GM18502 (cell line): ENCODE results near the gene TSPAN5.

ENCODE experiments used
- ATAC-seq: cut with Tn5 transposase; IDR thresholded peaks from one replicate; pipeline ENCODE4 v1.9.1; 2021; ENCODE audit warnings: mild to moderate bottlenecking; ENCODE audit not compliant: unreplicated experiment, poor library complexity

TSPAN5 gene

DNA sequence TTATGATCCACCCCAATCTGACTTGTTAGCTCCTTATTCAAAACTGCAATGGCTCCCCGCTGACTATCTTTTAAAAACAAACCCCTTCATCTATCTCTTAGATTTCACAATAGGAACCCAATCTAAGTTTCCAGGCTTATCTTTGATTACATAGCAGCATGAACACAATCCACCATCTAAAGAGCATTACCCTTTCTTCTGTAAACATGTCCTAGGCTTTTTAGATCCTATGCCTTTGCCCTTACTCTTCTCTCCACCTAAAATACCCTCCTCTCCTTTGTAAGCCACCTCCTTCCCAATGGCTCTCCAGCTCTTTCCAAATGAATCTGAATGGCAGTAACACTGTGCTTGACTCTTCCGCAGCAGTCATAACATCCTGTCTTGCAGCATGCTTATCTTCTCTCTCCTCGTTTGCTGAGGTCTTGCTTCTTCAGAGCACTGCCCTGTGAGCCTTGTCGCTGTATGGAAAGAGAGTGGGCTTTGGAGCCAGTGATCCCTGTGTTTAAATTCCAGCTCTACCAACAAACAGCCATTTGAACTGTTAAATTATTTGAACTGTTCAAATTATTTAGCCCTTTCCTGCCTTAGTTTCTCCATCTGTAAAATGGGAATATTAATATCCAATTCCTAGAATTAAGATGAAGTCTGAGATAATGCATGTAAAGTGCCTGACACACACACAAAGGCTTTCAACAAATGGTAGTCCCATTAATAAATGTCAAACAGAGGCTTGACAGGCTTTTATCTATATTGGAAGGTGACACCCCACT, 16.2 kb upstream of the TSPAN5 start:
- no peak for ATAC-seq

DNA sequence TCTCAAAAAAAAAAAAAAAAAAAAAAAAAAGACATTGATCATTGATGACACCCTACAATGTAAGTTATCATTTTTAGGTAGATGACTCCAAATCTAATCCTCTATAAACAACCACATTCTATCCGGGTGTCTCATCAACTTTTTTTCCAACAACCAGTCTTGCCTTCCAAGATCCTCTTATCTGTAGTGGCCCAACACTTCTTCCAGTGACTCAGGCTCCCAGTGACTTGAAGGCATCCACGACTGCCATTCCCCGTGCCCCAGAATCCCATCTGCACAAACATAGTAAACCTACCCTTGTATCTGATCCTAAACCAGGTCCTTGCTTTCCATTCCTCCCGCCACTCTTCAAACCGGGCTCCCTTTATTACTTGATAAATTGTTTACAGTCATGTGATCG, 15.6 kb upstream of the TSPAN5 start:
- no peak for ATAC-seq

DNA sequence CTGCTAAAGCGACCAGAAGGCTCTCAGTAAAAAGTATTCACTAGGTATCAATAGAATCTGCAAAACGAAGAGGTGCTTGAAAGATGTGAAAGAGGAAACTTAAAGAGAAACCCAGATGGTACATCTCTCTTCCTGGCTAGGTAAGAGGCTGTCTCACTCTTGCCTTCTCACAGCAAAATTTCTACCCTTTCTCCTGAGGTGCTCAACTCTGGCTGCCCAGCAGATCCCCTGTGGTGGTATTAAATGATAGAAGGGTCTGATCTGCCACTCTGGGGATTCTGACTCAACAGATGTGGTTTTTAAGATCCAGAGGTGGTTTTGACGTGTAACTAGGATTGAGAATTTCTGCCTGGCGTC, 14.9 kb upstream of the TSPAN5 start:
- ATAC-seq = peak; percentile 56

DNA sequence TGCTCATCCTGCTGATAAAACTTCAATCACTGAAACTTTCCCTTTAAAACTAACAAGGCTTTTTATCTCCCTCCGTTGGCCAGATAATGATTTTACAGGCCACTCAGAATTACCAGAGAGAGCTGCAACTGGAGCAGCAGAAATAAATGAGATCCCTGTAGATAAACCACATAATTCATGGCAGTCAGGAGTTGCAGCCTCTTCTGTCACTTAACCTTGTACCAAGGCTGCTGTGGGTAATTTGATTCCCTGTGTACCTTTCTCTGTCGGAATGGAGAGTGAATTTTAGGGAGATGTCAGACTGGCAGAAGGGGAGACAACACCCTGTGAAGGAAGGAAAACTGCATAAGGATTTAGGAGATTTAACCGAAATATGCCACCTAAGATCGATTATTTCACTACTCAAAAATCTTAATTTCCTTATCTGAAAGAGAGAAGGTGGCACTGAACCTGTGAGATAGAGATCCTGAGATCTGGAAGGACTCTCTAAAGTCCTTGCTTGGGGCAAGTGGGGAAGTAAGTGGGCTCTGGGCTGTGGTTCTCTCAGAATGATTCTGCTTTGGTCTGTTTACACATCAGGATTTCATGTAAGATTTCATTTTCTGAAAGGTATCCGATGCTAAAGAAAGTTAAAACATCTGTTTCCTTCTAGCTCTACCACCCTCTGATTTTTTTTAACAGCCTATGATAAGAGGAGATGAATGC, 14.3 kb upstream of the TSPAN5 start:
- ATAC-seq = peak; percentile 35

DNA sequence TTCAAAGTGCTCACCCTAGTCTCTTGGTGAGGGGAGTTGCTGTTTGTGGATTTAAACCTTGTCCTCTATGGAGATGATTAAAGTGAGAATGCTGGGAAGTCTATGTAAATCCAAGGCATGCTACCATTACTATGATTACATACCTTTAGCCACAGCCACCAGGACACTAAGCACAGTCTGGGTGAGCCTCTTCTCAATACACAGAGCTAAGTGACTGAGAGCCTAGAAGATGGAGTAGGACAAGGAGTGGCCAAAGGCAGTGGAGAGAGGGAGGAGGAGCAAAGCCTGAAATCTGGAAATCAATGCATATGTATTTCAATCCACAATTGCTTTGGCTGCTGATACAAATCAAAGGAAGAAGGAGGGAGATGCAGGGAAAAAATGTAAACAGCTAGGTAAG, 12.7 kb upstream of the TSPAN5 start:
- no peak for ATAC-seq

DNA sequence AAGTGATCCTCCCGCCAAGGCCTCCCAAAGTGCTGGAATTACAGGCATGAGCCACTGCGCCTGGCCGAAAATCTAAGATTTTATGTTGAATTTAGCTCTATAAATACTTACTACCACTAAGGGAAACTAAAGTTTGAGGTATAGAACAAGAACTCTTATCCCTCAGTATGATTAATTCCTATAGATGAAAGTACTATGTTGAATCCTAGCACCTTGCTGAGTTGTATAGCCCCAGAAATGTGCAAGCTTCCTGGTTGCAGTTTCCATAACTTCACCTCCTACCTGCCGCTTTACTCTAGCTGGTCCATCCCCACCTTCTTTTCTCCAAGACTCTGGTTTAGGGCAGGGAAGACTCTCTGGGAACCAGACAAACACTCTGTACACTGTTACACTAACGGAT, 11.8 kb upstream of the TSPAN5 start:
- no peak for ATAC-seq

DNA sequence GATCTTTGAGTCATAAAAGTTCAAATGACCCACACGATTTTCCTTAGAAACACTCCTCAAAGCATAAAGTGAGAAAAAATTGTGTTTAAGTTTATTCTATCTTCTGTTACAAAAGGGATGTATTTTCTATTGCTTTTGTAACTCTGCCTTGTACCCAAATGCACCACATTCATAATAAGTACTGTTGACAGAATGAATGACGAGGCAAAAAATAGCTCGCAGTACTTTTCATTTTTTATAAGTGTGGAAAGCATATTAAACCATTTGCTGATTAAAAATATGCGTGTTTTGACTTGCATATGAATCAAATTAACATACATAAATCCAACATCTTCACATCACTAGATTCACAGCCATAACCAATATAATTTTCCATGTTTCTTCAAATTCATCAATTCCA, 11.2 kb upstream of the TSPAN5 start:
- ATAC-seq = no peak

DNA sequence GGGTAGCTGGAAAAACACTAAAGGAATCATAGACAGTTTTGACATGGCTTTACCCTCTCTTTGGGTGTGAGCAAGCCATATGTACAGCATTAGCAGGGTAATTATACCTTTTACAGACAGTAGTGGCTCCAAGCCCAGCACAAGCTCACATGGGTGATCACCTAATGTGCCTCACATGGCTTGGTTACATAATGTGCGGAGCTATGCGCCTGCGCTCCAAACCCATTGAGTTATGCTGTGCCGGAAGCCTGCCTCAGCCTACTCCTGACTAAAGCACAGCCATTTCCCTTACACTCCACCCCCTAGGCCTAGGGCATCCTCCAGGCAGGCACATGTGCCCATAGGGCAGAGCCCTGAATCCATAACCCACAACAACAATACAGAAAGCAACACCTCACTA, 6.5 kb upstream of the TSPAN5 start:
- no peak for ATAC-seq

DNA sequence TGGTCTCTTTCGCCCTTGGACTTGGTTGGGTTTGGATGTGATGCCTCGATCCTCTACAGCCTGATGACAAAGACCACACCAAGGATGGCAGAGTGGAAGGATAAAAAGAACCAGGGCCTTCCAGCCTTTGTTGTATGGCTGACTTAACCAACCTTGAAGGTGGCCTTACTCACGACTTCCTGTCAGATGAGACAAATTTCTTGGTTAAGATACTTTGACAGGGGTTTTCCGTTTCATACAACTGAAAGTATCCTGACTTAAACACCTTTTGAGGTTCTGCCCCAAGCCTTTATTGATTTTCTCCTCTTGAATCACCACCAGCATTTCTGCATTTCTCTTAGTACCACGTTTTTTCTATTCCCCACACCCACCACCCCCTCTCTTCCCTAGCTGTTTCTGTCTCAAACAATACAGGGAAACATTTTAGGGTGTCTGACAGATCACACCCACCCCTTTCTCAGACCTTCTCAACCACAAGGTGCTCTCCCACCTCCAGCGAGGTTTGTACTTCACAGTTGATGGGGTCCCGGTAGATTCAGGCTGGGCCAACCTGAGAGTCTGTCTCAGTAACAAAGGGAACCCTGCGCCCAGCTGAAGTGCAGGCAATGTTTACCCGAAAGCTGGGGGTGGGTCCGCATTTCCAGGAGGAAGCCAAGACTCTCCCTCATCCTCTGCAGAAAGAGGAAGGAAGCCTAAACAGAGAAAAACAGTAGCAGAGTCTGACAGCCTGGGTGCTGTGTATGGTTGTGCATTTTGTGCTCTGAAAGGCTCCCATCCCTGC, 5.0 kb upstream of the TSPAN5 start:
- peak; percentile 78 for ATAC-seq

DNA sequence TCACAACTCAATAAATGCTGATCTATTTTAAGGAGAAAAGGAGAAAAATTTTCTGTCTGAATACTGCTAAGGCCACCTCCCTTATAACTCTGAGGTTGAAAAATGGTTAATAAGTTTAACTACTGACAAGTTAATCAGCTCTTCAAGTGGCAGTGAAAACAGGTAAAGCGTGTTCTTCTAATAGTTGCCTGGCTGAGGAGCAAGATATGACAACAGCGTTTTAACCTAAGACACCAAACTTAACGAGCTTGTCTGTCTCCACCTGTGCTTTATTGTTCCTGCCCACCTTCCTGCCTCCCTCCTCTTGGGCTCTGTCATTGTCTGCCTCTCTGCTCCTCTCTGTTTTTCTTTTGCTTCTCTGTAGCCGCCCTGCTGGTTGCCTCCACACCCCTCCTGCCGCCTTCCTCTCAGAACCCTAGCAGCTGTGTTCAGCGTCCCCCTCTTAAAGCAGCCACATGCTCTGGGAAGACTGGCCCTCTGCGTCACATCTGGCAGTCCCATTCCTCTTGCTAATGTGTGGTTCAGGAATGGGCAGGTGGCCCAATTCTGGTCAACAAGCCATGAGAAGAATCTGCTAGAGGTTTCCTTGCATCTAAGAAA, 4.3 kb upstream of the TSPAN5 start:
- peak; percentile 19 for ATAC-seq

DNA sequence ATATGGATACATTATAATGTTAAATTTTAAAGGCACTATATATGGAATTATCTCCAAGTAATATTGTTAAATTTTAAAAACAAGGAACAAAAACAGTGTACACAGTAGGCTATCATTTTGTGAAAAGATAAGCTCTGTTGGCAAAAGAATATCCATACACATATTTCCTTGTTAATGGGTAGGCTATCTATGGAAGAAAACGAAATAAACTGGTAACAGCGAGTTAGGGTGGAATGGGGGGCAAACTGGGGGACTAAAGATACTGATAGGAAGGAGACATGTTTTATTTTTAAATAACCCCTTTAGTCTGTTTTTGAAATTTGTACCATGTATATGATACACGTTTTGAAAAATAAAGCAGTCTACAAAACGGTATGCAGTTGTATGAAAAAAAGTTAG, 3.6 kb upstream of the TSPAN5 start:
- ATAC-seq = no peak

DNA sequence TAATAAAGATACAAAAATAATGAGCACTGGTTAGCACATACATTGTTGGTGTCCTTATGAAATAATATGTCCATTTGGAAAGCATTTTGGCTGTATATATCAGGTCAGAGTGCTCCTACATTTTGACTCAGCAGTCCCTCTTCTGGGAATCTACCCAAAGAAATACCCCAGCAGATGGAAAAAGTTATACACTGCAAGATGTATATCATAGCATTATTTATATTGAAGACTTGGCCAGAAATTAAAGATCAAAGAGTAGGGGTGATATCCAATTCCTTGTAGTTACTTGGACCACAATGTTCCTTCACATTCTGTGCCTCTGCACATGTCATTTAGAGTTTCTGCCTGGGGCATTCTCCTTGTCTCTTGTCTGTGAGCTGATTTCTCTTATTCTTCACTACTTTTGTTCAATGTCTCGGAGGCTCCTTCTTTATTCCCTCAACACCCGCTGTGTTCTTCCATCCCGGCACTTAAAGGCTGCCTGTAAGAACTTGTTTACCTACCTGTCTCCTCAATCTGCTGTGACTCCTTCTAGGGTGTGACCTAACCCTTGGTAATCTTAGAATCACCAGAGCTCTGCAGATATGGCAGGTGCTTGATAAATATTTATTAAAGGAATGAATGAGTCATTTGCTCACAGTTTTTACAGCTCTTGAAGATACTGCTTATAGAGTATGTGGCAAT, 3.1 kb upstream of the TSPAN5 start:
- ATAC-seq = no peak

DNA sequence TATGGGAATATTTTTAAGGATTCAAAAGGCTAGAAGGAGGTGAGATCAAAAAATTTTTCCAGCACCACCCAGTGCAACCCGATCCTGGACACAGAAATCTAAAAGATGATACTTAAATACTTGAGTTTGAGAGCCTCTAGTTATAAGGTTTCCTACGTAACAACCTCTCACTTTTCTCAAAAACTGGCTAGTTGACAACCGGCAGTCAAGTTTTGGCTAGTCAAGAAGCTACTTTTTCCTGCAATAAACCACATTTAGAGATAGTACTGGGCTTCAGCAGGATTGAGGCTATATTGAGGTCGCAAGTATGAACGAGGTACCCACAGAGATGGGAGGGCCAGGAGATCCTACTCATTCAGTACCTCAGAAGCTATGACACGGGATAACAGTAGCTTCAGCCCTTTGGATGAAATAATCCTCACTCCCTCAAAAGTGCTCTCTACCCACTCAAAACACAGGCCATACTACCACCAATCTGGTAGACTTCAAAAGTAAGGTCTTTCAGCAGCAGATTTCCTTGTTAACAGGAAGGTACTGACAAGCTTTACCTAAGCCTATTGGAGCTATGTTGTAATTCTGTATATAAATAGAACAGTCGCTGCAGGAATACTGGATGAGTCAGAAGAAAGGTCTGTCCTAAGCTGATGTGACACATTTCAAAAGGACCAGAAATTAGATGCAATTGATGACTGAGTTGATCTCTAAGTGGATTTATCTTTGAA, 1.5 kb upstream of the TSPAN5 start:
- ATAC-seq = no peak

DNA sequence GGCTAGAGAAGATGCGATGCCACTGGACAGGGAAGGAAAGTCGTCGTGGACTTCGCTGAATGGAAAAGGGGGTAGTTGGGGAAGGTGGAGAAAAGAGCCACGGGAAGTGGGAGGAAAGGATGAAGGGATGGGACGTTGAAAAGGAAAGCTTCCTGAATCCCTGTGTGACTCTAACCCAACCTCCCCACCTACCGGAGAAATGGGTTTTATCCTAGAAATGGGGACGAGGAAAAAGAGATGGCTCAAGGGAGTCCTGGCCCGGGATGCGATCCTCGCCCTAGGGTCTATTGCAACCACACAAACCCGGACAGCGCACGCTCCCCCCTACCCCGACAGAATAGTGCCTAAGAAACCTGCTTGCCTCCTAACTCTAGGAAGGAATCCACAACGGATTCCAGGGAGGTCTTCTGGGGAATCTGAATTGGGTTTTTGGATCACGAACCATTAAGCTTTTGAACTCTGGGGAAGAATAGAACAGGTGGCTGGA, 738 bp upstream of the TSPAN5 start:
- no peak for ATAC-seq

DNA sequence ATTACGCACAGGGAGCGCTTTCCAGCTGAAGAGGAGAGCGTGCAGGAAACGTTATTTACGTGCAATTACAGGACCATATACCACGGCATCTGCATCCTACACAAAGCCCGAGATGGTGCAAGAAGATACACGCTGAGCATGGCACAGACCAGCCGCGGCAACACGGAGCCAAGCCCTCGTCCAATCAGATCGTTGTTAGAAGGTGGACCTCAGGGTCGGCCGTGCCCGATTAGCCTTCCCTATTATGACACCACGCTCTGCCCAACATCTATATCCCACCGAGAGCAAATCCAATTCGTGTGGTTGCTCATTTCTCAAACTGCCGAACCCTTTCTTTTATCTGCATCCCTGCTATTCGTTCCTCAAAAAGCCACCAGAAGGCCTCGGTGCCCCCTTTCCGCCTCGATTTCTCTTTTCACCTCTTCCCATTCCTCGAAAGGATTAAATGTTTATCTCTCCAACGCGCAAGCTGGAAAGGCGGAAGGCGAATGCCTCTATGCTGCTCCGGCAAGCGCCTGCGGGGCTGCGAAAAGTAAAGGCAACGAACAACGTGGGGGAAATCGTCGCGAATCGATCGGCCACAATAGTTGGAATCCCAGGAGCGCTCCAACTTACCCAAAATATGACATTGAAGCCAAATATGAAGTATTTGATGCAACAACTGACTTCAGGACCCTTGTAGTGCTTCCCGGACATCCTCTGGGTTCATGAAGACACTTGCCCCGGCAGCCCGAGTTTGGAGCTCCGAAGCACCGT, 702 bp downstream of the TSPAN5 start:
- peak; percentile 11 for ATAC-seq

DNA sequence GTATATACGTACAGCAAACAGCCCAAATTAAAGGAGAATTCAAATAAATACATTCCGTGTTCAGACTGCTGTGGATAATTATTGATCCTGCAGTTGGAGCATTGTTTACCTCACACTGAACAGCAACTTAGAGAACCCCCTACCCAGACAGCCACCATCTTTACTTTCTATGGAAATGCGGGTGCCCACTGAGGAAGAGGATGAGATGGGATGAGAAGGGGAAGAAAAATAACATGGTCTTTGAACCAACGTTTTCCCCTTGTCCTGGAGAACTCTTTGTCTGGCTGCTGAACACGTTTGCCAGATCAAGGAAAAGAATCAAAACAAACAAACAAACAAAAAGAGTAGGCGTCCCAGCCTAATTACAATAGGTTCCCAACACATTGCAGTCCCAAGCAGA, 1.5 kb downstream of the TSPAN5 start:
- ATAC-seq = no peak

DNA sequence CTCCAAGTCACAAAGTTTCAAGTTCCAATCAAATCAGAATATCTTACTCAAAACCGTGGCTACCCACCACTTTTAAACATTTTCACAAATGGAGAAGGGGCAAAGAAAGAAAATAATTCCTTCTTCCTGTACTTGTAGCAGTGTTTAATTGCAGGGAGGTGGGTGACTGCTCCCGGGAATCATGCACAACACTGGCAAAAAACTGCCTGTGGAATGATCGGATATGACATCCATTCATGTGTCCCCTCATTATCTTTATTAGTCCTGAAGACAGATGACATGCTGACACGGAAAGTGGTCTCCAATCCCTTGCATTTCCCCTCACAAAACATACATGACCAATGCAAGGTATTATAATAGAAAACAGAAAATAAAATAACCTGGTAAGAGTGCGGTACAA, 2.0 kb downstream of the TSPAN5 start:
- no peak for ATAC-seq

DNA sequence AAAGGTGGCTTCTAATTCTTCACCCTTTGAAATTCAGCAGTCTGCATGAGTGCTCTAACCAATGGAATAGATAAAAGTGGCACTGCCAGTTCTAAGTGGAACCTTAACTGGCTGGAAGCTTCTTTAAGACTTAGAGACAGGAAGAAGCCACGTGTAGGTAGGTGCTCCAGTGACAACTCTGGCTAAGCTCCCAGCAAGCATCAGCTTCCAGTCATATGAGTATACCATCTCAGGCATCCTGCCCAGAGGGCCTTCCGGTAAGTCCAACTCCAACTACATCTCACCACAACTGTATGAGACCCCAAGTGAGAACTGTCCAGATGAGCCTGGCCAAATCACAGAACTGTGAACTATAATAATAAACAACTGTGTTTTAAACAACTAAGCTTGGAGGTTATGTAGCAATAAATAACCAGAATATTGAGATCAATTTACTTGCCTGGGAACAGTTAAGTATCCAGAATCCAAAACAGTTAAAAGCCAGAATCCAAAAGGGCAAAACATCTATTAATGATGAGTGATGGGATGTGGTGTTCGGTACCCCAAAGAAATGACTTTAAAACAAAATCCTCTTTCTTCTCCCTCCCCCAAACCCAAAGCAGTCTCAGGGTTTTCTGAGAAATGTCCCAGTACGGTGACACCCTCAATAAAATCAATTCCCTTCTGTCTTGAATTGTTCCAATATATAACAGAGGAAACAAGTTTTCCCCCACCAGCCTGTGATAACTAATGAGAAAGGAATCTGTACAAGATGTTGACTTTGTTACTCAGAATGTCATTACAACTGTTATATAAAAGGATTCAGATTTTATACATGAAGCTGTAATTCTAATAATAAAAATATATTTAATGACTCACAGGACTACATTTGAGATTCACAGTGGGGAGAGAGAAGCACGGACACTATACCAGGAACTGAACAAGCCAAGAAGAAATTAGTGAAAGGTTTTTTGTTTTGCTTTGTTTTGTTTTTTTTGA, 4.2 kb downstream of the TSPAN5 start:
- ATAC-seq = no peak
